H1 (cell line): ENCODE results near the gene CLDN14.

Experiments
- ATF3 ChIP-seq: IDR thresholded peaks from 2 replicates; pipeline ENCODE4 v1.6.1; 2011; ENCODE audit warnings: low read depth, mild to moderate bottlenecking, low read length; ENCODE audit not compliant: insufficient read depth
- BRCA1 ChIP-seq: IDR thresholded peaks from 2 replicates; pipeline ENCODE4 v1.6.1; 2012; ENCODE audit warnings: low read depth, low read length, improper control_type of control experiment
- CTCF ChIP-seq, 3 experiments: IDR thresholded peaks; 1 replicate in 2 of 3; 2 replicates in 1 of 3; pipeline versions ENCODE4 v1.5.1 to v1.6.1; 2011; ENCODE audit warnings: low read length in 3 of 3, mild to moderate bottlenecking in 3 of 3, inconsistent platforms in 2 of 3, low read depth in 1 of 3, moderate library complexity in 1 of 3; ENCODE audit not compliant: insufficient read depth in 1 of 3; ENCODE audit errors: control extremely low read depth in 1 of 3
- EP300 ChIP-seq, 2 experiments: IDR thresholded peaks; 1 replicate in 1 of 2; 2 replicates in 1 of 2; pipeline ENCODE4 v1.6.1; 2011 to 2012; ENCODE audit warnings: low read depth in 2 of 2, low read length in 2 of 2, mild to moderate bottlenecking in 2 of 2, borderline replicate concordance in 1 of 2, inconsistent platforms in 1 of 2, moderate library complexity in 1 of 2
- EZH2 ChIP-seq: fragments of 200-600 bp; sonication (generic); IDR thresholded peaks from 2 replicates; pipeline ENCODE4 v1.7.1; 2012; ENCODE audit warnings: low read depth, mild to moderate bottlenecking, moderate library complexity, low read length, inconsistent platforms; ENCODE audit not compliant: severe bottlenecking
- GABPA ChIP-seq: IDR thresholded peaks from 2 replicates; pipeline ENCODE4 v1.6.1; 2011; ENCODE audit warnings: mild to moderate bottlenecking, low read length, moderate library complexity, borderline replicate concordance; ENCODE audit not compliant: insufficient read depth
- JUND ChIP-seq: IDR thresholded peaks from 2 replicates; pipeline ENCODE4 v1.6.1; 2011; ENCODE audit warnings: mild to moderate bottlenecking, improper control_type of control experiment, low read length
- POLR2A ChIP-seq, 2 experiments: IDR thresholded peaks; 1 replicate in 1 of 2; 2 replicates in 1 of 2; pipeline ENCODE4 v1.6.1; 2011; ENCODE audit warnings: low read depth in 2 of 2, low read length in 2 of 2, mild to moderate bottlenecking in 2 of 2; ENCODE audit errors: control extremely low read depth in 1 of 2
- RAD21 ChIP-seq, 2 experiments: IDR thresholded peaks in 1 of 2; conservative IDR thresholded peaks in 1 of 2; 2 replicates each; pipeline ENCODE4 v1.6.1; 2011; ENCODE audit warnings: low read depth in 2 of 2, low read length in 2 of 2, improper control_type of control experiment in 1 of 2, inconsistent platforms in 1 of 2, mild to moderate bottlenecking in 1 of 2, moderate library complexity in 1 of 2
- RFX5 ChIP-seq: IDR thresholded peaks from 2 replicates; pipeline ENCODE4 v1.6.1; 2011; ENCODE audit warnings: low read depth, low read length, improper control_type of control experiment, borderline replicate concordance
- SIN3A ChIP-seq, 2 experiments: IDR thresholded peaks in 1 of 2; conservative IDR thresholded peaks in 1 of 2; 2 replicates each; pipeline ENCODE4 v1.6.1; 2011 to 2012; ENCODE audit warnings: low read length in 2 of 2, improper control_type of control experiment in 1 of 2, low read depth in 1 of 2, mild to moderate bottlenecking in 1 of 2
- USF2 ChIP-seq: IDR thresholded peaks from 2 replicates; pipeline ENCODE4 v1.6.1; 2011; ENCODE audit warnings: low read length, improper control_type of control experiment
- YY1 ChIP-seq: IDR thresholded peaks from 2 replicates; pipeline ENCODE4 v1.6.1; 2011; ENCODE audit warnings: low read depth, mild to moderate bottlenecking, low read length

- no peak for TF ChIP-seq EP300 (IDR thresholded peaks at IDR 0.05; ENCODE audit: borderline replicate concordance in 1 of 2, low read depth in 2 of 2, low read length in 2 of 2)
- no peak for TF ChIP-seq CTCF (IDR thresholded peaks at IDR 0.05; ENCODE audit: control extremely low read depth in 1 of 3, insufficient read depth in 1 of 3, low read depth in 1 of 3, low read length in 3 of 3)
- no peak for TF ChIP-seq POLR2A (IDR thresholded peaks at IDR 0.05; ENCODE audit: control extremely low read depth in 1 of 2, low read depth in 2 of 2, low read length in 2 of 2)
- TF ChIP-seq YY1 = no peak
- TF ChIP-seq EZH2 = no peak
- no peak for TF ChIP-seq ATF3
- no peak for TF ChIP-seq BRCA1
- no peak for TF ChIP-seq USF2
- no peak for TF ChIP-seq SIN3A (conservative IDR thresholded peaks at IDR 0.05 in 1 of 2, IDR thresholded peaks at IDR 0.05 in 1 of 2; ENCODE audit: low read depth in 1 of 2, low read length in 2 of 2)
- no peak for TF ChIP-seq GABPA
- no peak for TF ChIP-seq RAD21 (IDR thresholded peaks at IDR 0.05 in 1 of 2, conservative IDR thresholded peaks at IDR 0.05 in 1 of 2; ENCODE audit: low read depth in 2 of 2, low read length in 2 of 2)
- no peak for TF ChIP-seq RFX5
- no peak for TF ChIP-seq JUND
Observed at GRCh38 chr21:36427502-36427901, 52.4 kb downstream of the CLDN14 start.
